HCT116 (cell line): ENCODE measurements around the gene ACOT8.

ENCODE experiments used
- EZH2phosphoT487 ChIP-seq: fragments of 200-600 bp; IDR thresholded peaks from 2 replicates; pipeline ENCODE4 v1.6.1; 2018; ENCODE audit warnings: antibody characterized with exemption, borderline replicate concordance
- POLR2A ChIP-seq: IDR thresholded peaks from 2 replicates; pipeline ENCODE4 v1.7.0; 2011; ENCODE audit warnings: borderline replicate concordance; ENCODE audit not compliant: insufficient read depth, insufficient read length; ENCODE audit errors: extremely low read depth
- POLR2AphosphoS5 ChIP-seq: IDR thresholded peaks from 2 replicates; pipeline ENCODE4 v1.6.1; 2011; ENCODE audit warnings: mild to moderate bottlenecking, low read depth, low read length, moderate library complexity
- RAD21 ChIP-seq: IDR thresholded peaks from 2 replicates; pipeline ENCODE4 v1.6.1; 2012; ENCODE audit warnings: low read depth, mild to moderate bottlenecking
- TCF7L2 ChIP-seq: IDR thresholded peaks from 2 replicates; pipeline ENCODE4 v1.7.0; 2011; ENCODE audit warnings: borderline replicate concordance, inconsistent platforms; ENCODE audit not compliant: insufficient read depth, insufficient read length; ENCODE audit errors: extremely low read depth
- TF ChIP-seq, protein P1 (sequence below): IDR thresholded peaks from 2 replicates; pipeline ENCODE4 v1.6.1; 2011; ENCODE audit warnings: mild to moderate bottlenecking, low read length, moderate library complexity; ENCODE audit not compliant: insufficient replicate concordance; ENCODE audit errors: extremely low read depth
- TF ChIP-seq, protein P2 (sequence below), 3 experiments: fragments of 200-600 bp in 1 of 3; sonication (generic) in 1 of 3; IDR thresholded peaks in 2 of 3; conservative IDR thresholded peaks in 1 of 3; 2 replicates each; pipeline ENCODE4 v1.5.1; 2012 to 2017; ENCODE audit warnings: low read depth in 2 of 3, low read length in 2 of 3, antibody characterized with exemption in 1 of 3, borderline replicate concordance in 1 of 3, control low read depth in 1 of 3, mild to moderate bottlenecking in 1 of 3, mixed read lengths in 1 of 3, mixed run types in 1 of 3, moderate library complexity in 1 of 3; ENCODE audit not compliant: insufficient read depth in 1 of 3
- TF ChIP-seq, protein P3 (sequence below): IDR thresholded peaks from 2 replicates; pipeline ENCODE4 v1.6.1; 2012
- TF ChIP-seq, protein P4 (sequence below): IDR thresholded peaks from 2 replicates; pipeline ENCODE4 v1.6.1; 2012; ENCODE audit warnings: low read depth
- TF ChIP-seq, protein P5 (sequence below): IDR thresholded peaks from 2 replicates; pipeline ENCODE4 v1.6.1; 2012

DNA sequence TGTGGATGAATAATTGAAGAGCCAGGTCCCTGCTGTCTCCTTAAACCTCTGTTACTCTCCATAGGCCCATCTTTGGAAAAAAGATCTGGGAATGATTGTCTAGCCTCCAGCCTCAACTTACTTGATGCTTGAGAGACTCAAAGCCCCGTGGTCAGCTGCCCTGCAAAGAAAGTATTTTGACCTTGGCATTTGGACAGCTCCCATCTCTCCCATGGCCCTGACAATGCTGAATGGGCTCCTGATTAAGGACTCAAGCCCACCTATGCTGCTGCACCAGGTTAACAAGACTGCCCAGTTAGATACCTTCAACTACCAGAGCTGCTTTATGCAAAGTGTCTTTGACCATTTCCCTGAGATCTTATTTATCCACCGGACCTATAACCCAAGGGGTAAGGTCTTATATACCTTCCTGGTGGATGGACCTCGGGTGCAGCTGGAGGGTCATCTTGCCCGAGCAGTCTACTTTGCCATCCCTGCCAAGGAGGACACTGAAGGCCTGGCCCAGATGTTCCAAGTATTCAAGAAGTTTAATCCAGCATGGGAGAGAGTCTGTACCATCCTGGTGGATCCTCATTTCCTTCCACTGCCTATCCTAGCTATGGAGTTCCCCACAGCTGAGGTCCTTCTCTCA is 25.4 kb upstream of the ACOT8 start:
- TF ChIP-seq, protein P1, sequence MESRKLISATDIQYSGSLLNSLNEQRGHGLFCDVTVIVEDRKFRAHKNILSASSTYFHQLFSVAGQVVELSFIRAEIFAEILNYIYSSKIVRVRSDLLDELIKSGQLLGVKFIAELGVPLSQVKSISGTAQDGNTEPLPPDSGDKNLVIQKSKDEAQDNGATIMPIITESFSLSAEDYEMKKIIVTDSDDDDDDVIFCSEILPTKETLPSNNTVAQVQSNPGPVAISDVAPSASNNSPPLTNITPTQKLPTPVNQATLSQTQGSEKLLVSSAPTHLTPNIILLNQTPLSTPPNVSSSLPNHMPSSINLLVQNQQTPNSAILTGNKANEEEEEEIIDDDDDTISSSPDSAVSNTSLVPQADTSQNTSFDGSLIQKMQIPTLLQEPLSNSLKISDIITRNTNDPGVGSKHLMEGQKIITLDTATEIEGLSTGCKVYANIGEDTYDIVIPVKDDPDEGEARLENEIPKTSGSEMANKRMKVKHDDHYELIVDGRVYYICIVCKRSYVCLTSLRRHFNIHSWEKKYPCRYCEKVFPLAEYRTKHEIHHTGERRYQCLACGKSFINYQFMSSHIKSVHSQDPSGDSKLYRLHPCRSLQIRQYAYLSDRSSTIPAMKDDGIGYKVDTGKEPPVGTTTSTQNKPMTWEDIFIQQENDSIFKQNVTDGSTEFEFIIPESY, result no peak
- TF ChIP-seq, protein P2, sequence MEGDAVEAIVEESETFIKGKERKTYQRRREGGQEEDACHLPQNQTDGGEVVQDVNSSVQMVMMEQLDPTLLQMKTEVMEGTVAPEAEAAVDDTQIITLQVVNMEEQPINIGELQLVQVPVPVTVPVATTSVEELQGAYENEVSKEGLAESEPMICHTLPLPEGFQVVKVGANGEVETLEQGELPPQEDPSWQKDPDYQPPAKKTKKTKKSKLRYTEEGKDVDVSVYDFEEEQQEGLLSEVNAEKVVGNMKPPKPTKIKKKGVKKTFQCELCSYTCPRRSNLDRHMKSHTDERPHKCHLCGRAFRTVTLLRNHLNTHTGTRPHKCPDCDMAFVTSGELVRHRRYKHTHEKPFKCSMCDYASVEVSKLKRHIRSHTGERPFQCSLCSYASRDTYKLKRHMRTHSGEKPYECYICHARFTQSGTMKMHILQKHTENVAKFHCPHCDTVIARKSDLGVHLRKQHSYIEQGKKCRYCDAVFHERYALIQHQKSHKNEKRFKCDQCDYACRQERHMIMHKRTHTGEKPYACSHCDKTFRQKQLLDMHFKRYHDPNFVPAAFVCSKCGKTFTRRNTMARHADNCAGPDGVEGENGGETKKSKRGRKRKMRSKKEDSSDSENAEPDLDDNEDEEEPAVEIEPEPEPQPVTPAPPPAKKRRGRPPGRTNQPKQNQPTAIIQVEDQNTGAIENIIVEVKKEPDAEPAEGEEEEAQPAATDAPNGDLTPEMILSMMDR (IDR thresholded peaks at IDR 0.05 in 2 of 3, conservative IDR thresholded peaks at IDR 0.05 in 1 of 3; ENCODE audit: borderline replicate concordance in 1 of 3, insufficient read depth in 1 of 3, low read depth in 2 of 3, low read length in 2 of 3), result no peak
- TF ChIP-seq, protein P3, sequence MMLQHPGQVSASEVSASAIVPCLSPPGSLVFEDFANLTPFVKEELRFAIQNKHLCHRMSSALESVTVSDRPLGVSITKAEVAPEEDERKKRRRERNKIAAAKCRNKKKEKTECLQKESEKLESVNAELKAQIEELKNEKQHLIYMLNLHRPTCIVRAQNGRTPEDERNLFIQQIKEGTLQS, result no peak
- TF ChIP-seq, protein P4, sequence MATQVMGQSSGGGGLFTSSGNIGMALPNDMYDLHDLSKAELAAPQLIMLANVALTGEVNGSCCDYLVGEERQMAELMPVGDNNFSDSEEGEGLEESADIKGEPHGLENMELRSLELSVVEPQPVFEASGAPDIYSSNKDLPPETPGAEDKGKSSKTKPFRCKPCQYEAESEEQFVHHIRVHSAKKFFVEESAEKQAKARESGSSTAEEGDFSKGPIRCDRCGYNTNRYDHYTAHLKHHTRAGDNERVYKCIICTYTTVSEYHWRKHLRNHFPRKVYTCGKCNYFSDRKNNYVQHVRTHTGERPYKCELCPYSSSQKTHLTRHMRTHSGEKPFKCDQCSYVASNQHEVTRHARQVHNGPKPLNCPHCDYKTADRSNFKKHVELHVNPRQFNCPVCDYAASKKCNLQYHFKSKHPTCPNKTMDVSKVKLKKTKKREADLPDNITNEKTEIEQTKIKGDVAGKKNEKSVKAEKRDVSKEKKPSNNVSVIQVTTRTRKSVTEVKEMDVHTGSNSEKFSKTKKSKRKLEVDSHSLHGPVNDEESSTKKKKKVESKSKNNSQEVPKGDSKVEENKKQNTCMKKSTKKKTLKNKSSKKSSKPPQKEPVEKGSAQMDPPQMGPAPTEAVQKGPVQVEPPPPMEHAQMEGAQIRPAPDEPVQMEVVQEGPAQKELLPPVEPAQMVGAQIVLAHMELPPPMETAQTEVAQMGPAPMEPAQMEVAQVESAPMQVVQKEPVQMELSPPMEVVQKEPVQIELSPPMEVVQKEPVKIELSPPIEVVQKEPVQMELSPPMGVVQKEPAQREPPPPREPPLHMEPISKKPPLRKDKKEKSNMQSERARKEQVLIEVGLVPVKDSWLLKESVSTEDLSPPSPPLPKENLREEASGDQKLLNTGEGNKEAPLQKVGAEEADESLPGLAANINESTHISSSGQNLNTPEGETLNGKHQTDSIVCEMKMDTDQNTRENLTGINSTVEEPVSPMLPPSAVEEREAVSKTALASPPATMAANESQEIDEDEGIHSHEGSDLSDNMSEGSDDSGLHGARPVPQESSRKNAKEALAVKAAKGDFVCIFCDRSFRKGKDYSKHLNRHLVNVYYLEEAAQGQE, result no peak
- TF ChIP-seq POLR2A (no peak), RAD21 (no peak), EZH2phosphoT487 (no peak), POLR2AphosphoS5 (no peak), TCF7L2 (no peak)
- TF ChIP-seq, protein P5, sequence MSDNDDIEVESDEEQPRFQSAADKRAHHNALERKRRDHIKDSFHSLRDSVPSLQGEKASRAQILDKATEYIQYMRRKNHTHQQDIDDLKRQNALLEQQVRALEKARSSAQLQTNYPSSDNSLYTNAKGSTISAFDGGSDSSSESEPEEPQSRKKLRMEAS, result no peak
